OCI-LY7 (cell line): Measurements from ENCODE around the gene SDF2. TPM values are rescaled to one million over a fixed set of nuclear protein-coding genes. Genes with fewer than 3 reads are reported as not detected.
"Not testable (repeated sequence)": the region's sequence is repeated elsewhere in the genome, so short reads cannot be mapped to it uniquely, and the experiment has no call there.

Experiments used
- BruUV-seq: library from RNA; stranded (reverse); fragments of 400-500 nt; replicated peaks from 2 replicates; lab custom pipeline; 2021; lab: Mats Ljungman, UMichigan
- CTCF ChIA-PET: fragments of 300-600 bp; sonication (Branson Sonifier 250); formaldehyde crosslinking; loops from one replicate; lab custom pipeline; 2022; ENCODE audit warnings: antibody characterized with exemption; ENCODE audit not compliant: unreplicated experiment; lab: Charles Lee
- POLR2A ChIA-PET: fragments of 300-600 bp; sonication (Branson Sonifier 250); formaldehyde crosslinking; loops from one replicate; lab custom pipeline; 2022; ENCODE audit warnings: antibody characterized with exemption; lab: Charles Lee
- DNase-seq: peaks from one replicate; pipeline ENCODE4 v3.0.0-alpha.2; 2015; ENCODE audit warnings: low spot score
- H2AFZ ChIP-seq: fragments of 200-600 bp; sonication (generic), shearing (Covaris generic); 2 replicates; pipeline ENCODE4 v1.6.1; 2014; ENCODE audit warnings: mild to moderate bottlenecking, antibody characterized with exemption, low read length, moderate library complexity
- H3K27ac ChIP-seq: fragments of 200-600 bp; sonication (generic); 2 replicates; pipeline ENCODE4 v1.5.1; 2014; ENCODE audit warnings: mixed run types, low read depth, mild to moderate bottlenecking, moderate library complexity, low read length, inconsistent platforms; ENCODE audit not compliant: poor library complexity, severe bottlenecking
- H3K36me3 ChIP-seq: fragments of 200-600 bp; sonication (generic); 2 replicates; pipeline ENCODE4 v1.6.1; 2014; ENCODE audit warnings: mild to moderate bottlenecking, antibody characterized with exemption, low read length, moderate library complexity, mixed read lengths; ENCODE audit not compliant: insufficient read depth
- H3K4me1 ChIP-seq: fragments of 200-600 bp; sonication (generic); 2 replicates; pipeline ENCODE4 v1.5.1; 2014; ENCODE audit warnings: mild to moderate bottlenecking, low read length; ENCODE audit not compliant: insufficient read depth, poor library complexity, severe bottlenecking
- H3K4me2 ChIP-seq: fragments of 200-600 bp; sonication (generic); 2 replicates; pipeline ENCODE4 v1.6.1; 2014; ENCODE audit warnings: mild to moderate bottlenecking, low read length
- H3K4me3 ChIP-seq: fragments of 200-600 bp; sonication (generic); 2 replicates; pipeline ENCODE4 v1.5.1; 2014; ENCODE audit warnings: mild to moderate bottlenecking, low read depth, low read length; ENCODE audit not compliant: poor library complexity, severe bottlenecking
- H3K79me2 ChIP-seq: fragments of 200-600 bp; sonication (generic); 2 replicates; pipeline ENCODE4 v1.6.1; 2016; ENCODE audit warnings: low read depth, mild to moderate bottlenecking, low read length, moderate library complexity, mixed read lengths; ENCODE audit not compliant: insufficient read depth
- H3K9me2 ChIP-seq: fragments of 200-600 bp; sonication (generic); 2 replicates; pipeline ENCODE4 v1.6.1; 2016; ENCODE audit warnings: mild to moderate bottlenecking, low read length, mixed read lengths; ENCODE audit not compliant: insufficient read depth
- H3K9me3 ChIP-seq: fragments of 200-600 bp; sonication (generic); 2 replicates; pipeline ENCODE4 v1.6.1; 2014; ENCODE audit warnings: mild to moderate bottlenecking, mixed run types, low read length, mixed read lengths
- H4K20me1 ChIP-seq: fragments of 200-600 bp; sonication (generic); 2 replicates; pipeline ENCODE4 v1.6.1; 2014; ENCODE audit warnings: mild to moderate bottlenecking, antibody characterized with exemption, low read length, moderate library complexity, mixed read lengths; ENCODE audit not compliant: insufficient read depth
- EZH2phosphoT487 ChIP-seq: fragments of 200-600 bp; sonication (generic); IDR thresholded peaks from 2 replicates; pipeline ENCODE4 v1.6.1; 2018; ENCODE audit warnings: low read depth, borderline replicate concordance, mild to moderate bottlenecking, mixed run types, antibody characterized with exemption, low read length, moderate library complexity, mixed read lengths
- intact Hi-C: fragments of 100-400 bp; cut with micrococcal nuclease; formaldehyde crosslinking; loops from one replicate; pipeline ENCODE4 v1.10.0; 2022; ENCODE audit not compliant: unreplicated experiment
- total RNA-seq, 2 experiments: library from RNA; depleted of rRNA in 1 of 2; stranded (reverse); fragments of >200 nt in 1 of 2; shearing (Covaris generic) in 1 of 2; gene quantifications; 2 replicates each; pipeline ENCODE4 v1.2.3, GENCODE V29; 2014 to 2022
- TF ChIP-seq, protein P1 (sequence below): fragments of 200-600 bp; sonication (generic); conservative IDR thresholded peaks from 2 replicates; pipeline ENCODE4 v1.5.1; 2014; ENCODE audit warnings: mild to moderate bottlenecking, antibody characterized with exemption, low read length, moderate library complexity, mixed read lengths

The SDF2 gene
- total RNA-seq, 2 experiments from 2014 or later = 31.8 to 38.6 TPM

GRCh38 chr17:28610376-28610775, 51.3 kb downstream of the SDF2 start:
- POLR2A ChIA-PET = interaction anchor here (1.2 to 2.0 kb wide), 2 partner anchors 11 to 13 kb away, joined by 3 to 6 read pairs; no protein-coding TSS in a partner anchor
- no peak overlapping the region for H3K27ac ChIP-seq
- no peaks in the 10 kb centered on the region for H3K9me3 ChIP-seq
- no peaks in the 10 kb centered on the region for H3K79me2 ChIP-seq
- intact Hi-C loops = loop anchor here (5.0 kb wide), 1 partner anchor 58 kb away; the partner anchor contains the start of gene UNC119
- no TSS peak for BruUV-seq
- TF ChIP-seq EZH2phosphoT487 = no peak
- TF ChIP-seq, protein P1, sequence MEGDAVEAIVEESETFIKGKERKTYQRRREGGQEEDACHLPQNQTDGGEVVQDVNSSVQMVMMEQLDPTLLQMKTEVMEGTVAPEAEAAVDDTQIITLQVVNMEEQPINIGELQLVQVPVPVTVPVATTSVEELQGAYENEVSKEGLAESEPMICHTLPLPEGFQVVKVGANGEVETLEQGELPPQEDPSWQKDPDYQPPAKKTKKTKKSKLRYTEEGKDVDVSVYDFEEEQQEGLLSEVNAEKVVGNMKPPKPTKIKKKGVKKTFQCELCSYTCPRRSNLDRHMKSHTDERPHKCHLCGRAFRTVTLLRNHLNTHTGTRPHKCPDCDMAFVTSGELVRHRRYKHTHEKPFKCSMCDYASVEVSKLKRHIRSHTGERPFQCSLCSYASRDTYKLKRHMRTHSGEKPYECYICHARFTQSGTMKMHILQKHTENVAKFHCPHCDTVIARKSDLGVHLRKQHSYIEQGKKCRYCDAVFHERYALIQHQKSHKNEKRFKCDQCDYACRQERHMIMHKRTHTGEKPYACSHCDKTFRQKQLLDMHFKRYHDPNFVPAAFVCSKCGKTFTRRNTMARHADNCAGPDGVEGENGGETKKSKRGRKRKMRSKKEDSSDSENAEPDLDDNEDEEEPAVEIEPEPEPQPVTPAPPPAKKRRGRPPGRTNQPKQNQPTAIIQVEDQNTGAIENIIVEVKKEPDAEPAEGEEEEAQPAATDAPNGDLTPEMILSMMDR = no peak
- DNase-seq = no peak
- H3K36me3 ChIP-seq = peaks cover 90% of the 10 kb centered on the region
- H3K9me2 ChIP-seq = no peaks in the 10 kb centered on the region
- peaks cover 18% of the 10 kb centered on the region for H3K4me1 ChIP-seq
- H3K4me2 ChIP-seq = no peak overlapping the region
- CTCF ChIA-PET = no interaction called here
- H4K20me1 ChIP-seq = no peaks in the 10 kb centered on the region
- H3K4me3 ChIP-seq = no peak overlapping the region
- H2AFZ ChIP-seq = no peak overlapping the region

DNA sequence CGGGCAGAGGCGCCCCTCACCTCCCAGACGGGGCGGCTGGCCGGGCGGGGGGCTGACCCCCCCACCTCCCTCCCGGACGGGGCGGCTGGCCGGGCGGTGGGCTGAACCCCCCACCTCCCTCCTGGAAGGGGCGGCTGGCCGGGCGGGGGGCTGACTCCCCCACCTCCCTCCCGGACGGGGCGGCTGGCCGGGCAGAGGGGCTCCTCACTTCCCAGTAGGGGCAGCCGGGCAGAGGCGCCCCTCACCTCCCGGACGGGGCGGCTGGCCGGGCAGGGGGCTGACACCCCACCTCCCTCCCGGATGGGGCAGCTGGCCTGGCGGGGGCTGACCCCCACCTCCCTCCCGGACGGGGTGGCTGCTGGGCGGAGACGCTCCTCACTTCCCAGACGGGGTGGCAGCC, 57.7 kb downstream of the SDF2 start:
- H3K4me3 ChIP-seq, H3K9me2 ChIP-seq, BruUV-seq, H4K20me1 ChIP-seq, H3K79me2 ChIP-seq, H3K9me3 ChIP-seq, H3K27ac ChIP-seq, intact Hi-C loops, DNase-seq, H2AFZ ChIP-seq, CTCF ChIA-PET, POLR2A ChIA-PET, H3K4me2 ChIP-seq: not testable (repeated sequence)
- Histone ChIP-seq H3K4me1 (peaks cover 14% of the 10 kb centered on the region), H3K36me3 (peaks cover 34% of the 10 kb centered on the region)

DNA sequence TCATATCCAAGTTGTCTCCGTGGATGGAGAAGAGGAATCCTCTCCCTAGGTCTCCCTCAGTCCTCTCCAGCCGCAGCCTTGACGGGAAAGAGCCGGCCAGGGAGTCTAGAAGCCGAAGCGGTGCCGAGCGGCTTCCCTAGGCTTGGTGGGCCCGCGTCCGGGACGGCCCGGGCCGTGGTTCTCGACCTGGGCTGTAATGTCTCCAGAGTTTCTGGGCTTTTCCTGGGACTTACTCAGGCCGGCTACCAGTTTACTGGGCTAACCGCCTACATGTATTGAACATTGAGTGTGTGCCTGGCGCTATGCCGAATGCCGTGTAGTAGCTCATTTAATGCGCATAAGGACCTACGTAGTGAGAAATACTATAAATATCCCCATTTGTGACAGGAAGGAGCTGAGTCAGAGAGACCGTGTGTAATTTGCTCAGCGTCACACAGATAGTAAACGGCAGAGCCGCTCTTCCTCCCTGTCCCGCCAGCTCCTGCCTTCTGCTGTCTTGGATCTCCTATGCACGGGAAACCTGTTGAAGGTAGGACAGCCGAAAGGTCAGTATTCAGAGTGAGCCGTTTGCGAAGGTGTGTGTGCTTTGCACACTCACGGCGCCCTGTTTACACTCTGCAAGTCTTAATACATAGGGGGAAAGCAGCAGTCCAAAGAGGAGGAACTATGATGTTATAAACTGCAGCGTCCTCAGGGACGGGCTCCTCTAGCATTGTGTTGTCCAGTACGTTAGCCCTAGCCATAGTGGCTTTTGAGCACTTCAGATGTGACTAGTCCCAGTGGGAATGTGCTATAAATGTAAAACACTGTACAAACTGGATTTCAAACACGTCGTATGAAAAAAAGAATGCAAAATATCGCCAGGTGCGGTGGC, 62.2 kb downstream of the SDF2 start:
- Histone ChIP-seq H3K4me3 (peak overlapping the region; percentile 82), H3K4me1 (peaks cover 23% of the 10 kb centered on the region), H3K36me3 (peaks cover 38% of the 10 kb centered on the region), H3K79me2 (peaks cover 30% of the 10 kb centered on the region), H3K9me3 (no peaks in the 10 kb centered on the region), H3K9me2 (no peaks in the 10 kb centered on the region), H3K27ac (peak overlapping the region; percentile 73), H2AFZ (peak overlapping the region; percentile 66), H4K20me1 (no peaks in the 10 kb centered on the region), H3K4me2 (peak overlapping the region; percentile 93)
- POLR2A ChIA-PET = interaction anchor here (0.5 to 1.9 kb wide), 5 partner anchors 11 to 243 kb away, joined by 3 to 10 read pairs (median 3); partner anchors contain the start of genes ALDOC, FAM222B and PIGS
- intact Hi-C loops = loop anchor here (2.0 kb wide), 1 partner anchor 29 kb away; the partner anchor contains the start of gene PIGS
- peak; percentile 55 for DNase-seq
- TF ChIP-seq EZH2phosphoT487 = no peak
- TF ChIP-seq, protein P1 = no peak
- CTCF ChIA-PET = no interaction called here
- TSS peak; percentile 91 for BruUV-seq
